K562 (cell line): ENCODE measurements around the gene ATP5F1C.

ENCODE experiments used
- ARID3A ChIP-seq: IDR thresholded peaks from 2 replicates; pipeline ENCODE4 v1.6.1; 2012; ENCODE audit warnings: low read depth, low read length, improper control_type of control experiment, borderline replicate concordance
- FOSL1 ChIP-seq: fragments of 200-800 bp; sonication (Bioruptor generic); conservative IDR thresholded peaks from 2 replicates; pipeline ENCODE4 v1.6.1; 2016; ENCODE audit warnings: missing genetic modification characterization, missing compliant biosample characterization
- HDAC6 ChIP-seq: IDR thresholded peaks from 2 replicates; pipeline ENCODE4 v1.6.1; 2012; ENCODE audit warnings: low read depth, mild to moderate bottlenecking, control low read depth, inconsistent platforms, low read length, moderate library complexity
- JUND ChIP-seq, 2 experiments: IDR thresholded peaks; 2 replicates in 1 of 2; 3 replicates in 1 of 2; pipeline ENCODE4 v1.6.1; 2011; ENCODE audit warnings: borderline replicate concordance in 2 of 2, low read depth in 2 of 2, low read length in 2 of 2, improper control_type of control experiment in 1 of 2, missing biosample characterization in 1 of 2, missing genetic modification characterization in 1 of 2, missing genetic modification reagents in 1 of 2
- PHF20 ChIP-seq: fragments of 450-650 bp; IDR thresholded peaks from 2 replicates; pipeline ENCODE4 v1.6.1; 2018; ENCODE audit not compliant: partially characterized antibody
- U2AF2 ChIP-seq: fragments of 200-400 bp; formaldehyde crosslinking; optimal IDR thresholded peaks from 2 replicates; pipeline ENCODE3; 2017; ENCODE audit warnings: low read depth, mild to moderate bottlenecking, low read length
- USF2 ChIP-seq: sonication (generic); formaldehyde crosslinking; IDR thresholded peaks from 2 replicates; pipeline ENCODE4 v1.5.0; 2020; ENCODE audit warnings: missing genetic modification reagents
- TF ChIP-seq, protein P1 (sequence below): IDR thresholded peaks from 3 replicates; pipeline ENCODE4 v1.6.1; 2011; ENCODE audit warnings: borderline replicate concordance, mild to moderate bottlenecking, moderate library complexity; ENCODE audit not compliant: insufficient read length; ENCODE audit errors: extremely low read depth
- TF ChIP-seq, protein P2 (sequence below), 3 experiments: IDR thresholded peaks in 2 of 3; conservative IDR thresholded peaks in 1 of 3; 2 replicates each; pipeline ENCODE4 v1.5.1; 2011 to 2012; ENCODE audit warnings: low read length in 3 of 3, mild to moderate bottlenecking in 3 of 3, control low read depth in 2 of 3, improper control_type of control experiment in 1 of 3, inconsistent platforms in 1 of 3, low read depth in 1 of 3, mixed read lengths in 1 of 3, moderate library complexity in 1 of 3; ENCODE audit not compliant: insufficient read depth in 2 of 3
- TF ChIP-seq, protein P3 (sequence below): fragments of 200-800 bp; sonication (Bioruptor generic); IDR thresholded peaks from 2 replicates; pipeline ENCODE4 v1.6.1; 2017; ENCODE audit warnings: missing genetic modification characterization, missing compliant biosample characterization

DNA sequence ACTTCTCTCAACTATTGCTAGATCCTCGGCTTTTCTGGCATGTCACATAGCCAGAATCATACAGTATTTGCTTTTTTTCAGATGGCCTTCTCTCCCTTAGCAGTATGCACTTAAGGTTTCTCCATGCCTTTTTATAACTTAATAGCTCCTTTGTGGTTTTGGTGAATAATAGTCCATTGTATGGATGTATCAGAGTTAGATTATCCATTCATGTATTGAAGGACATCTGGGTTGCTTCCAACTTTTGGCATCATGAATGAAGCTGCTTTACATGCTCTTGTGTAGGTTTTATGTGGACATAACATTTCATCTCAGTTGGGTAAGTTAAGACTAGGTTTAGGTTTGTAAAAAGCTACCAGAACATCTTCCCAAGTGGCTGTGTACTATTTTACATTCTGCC is 4.6 kb downstream of the ATP5F1C start:
- TF ChIP-seq, protein P1, sequence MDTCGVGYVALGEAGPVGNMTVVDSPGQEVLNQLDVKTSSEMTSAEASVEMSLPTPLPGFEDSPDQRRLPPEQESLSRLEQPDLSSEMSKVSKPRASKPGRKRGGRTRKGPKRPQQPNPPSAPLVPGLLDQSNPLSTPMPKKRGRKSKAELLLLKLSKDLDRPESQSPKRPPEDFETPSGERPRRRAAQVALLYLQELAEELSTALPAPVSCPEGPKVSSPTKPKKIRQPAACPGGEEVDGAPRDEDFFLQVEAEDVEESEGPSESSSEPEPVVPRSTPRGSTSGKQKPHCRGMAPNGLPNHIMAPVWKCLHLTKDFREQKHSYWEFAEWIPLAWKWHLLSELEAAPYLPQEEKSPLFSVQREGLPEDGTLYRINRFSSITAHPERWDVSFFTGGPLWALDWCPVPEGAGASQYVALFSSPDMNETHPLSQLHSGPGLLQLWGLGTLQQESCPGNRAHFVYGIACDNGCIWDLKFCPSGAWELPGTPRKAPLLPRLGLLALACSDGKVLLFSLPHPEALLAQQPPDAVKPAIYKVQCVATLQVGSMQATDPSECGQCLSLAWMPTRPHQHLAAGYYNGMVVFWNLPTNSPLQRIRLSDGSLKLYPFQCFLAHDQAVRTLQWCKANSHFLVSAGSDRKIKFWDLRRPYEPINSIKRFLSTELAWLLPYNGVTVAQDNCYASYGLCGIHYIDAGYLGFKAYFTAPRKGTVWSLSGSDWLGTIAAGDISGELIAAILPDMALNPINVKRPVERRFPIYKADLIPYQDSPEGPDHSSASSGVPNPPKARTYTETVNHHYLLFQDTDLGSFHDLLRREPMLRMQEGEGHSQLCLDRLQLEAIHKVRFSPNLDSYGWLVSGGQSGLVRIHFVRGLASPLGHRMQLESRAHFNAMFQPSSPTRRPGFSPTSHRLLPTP = no peak
- TF ChIP-seq, protein P2, sequence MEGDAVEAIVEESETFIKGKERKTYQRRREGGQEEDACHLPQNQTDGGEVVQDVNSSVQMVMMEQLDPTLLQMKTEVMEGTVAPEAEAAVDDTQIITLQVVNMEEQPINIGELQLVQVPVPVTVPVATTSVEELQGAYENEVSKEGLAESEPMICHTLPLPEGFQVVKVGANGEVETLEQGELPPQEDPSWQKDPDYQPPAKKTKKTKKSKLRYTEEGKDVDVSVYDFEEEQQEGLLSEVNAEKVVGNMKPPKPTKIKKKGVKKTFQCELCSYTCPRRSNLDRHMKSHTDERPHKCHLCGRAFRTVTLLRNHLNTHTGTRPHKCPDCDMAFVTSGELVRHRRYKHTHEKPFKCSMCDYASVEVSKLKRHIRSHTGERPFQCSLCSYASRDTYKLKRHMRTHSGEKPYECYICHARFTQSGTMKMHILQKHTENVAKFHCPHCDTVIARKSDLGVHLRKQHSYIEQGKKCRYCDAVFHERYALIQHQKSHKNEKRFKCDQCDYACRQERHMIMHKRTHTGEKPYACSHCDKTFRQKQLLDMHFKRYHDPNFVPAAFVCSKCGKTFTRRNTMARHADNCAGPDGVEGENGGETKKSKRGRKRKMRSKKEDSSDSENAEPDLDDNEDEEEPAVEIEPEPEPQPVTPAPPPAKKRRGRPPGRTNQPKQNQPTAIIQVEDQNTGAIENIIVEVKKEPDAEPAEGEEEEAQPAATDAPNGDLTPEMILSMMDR (IDR thresholded peaks at IDR 0.05 in 2 of 3, conservative IDR thresholded peaks at IDR 0.05 in 1 of 3; ENCODE audit: insufficient read depth in 2 of 3, low read depth in 1 of 3, low read length in 3 of 3) = no peak
- no peak for TF ChIP-seq HDAC6
- no peak for TF ChIP-seq U2AF2
- no peak for TF ChIP-seq FOSL1 (tag)
- TF ChIP-seq JUND (IDR thresholded peaks at IDR 0.05; ENCODE audit: borderline replicate concordance, low read depth, low read length) = no peak
- no peak for TF ChIP-seq JUND (tag; IDR thresholded peaks at IDR 0.05; ENCODE audit: borderline replicate concordance, low read depth, low read length)
- TF ChIP-seq, protein P3, sequence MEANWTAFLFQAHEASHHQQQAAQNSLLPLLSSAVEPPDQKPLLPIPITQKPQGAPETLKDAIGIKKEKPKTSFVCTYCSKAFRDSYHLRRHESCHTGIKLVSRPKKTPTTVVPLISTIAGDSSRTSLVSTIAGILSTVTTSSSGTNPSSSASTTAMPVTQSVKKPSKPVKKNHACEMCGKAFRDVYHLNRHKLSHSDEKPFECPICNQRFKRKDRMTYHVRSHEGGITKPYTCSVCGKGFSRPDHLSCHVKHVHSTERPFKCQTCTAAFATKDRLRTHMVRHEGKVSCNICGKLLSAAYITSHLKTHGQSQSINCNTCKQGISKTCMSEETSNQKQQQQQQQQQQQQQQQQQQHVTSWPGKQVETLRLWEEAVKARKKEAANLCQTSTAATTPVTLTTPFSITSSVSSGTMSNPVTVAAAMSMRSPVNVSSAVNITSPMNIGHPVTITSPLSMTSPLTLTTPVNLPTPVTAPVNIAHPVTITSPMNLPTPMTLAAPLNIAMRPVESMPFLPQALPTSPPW (CRISPR knock-in tag) = no peak
- TF ChIP-seq USF2 (CRISPR knock-in tag) = no peak
- no peak for TF ChIP-seq PHF20
- no peak for TF ChIP-seq ARID3A
